H9 (cell line): Measurements from ENCODE around the gene IL20RB. TPM values are rescaled to one million over a fixed set of nuclear protein-coding genes. Genes with fewer than 3 reads are reported as not detected.

Experiments used
- DNase-seq: peaks from one replicate; pipeline ENCODE4 v3.0.0-alpha.2; 2017
- H2AFZ ChIP-seq: one replicate; pipeline ENCODE4 v1.6.1; 2013; ENCODE audit warnings: mild to moderate bottlenecking, low read length, control low read depth, moderate library complexity
- H2AK5ac ChIP-seq: 2 replicates; pipeline ENCODE4 v1.6.1; 2013; ENCODE audit warnings: low read length, control low read depth, mixed read lengths; ENCODE audit not compliant: insufficient read length
- H2BK120ac ChIP-seq: one replicate; pipeline ENCODE4 v1.6.1; 2013; ENCODE audit warnings: low read depth, mild to moderate bottlenecking, low read length, control low read depth, inconsistent platforms; ENCODE audit not compliant: poor library complexity, severe bottlenecking
- H2BK12ac ChIP-seq: 2 replicates; pipeline ENCODE4 v1.6.1; 2013; ENCODE audit warnings: low read length, control low read depth, mixed read lengths, low read depth; ENCODE audit not compliant: insufficient read length
- H2BK15ac ChIP-seq: 2 replicates; pipeline ENCODE4 v1.6.1; 2013; ENCODE audit warnings: low read depth, low read length, control low read depth
- H2BK20ac ChIP-seq: one replicate; pipeline ENCODE4 v1.6.1; 2013; ENCODE audit warnings: low read depth, mild to moderate bottlenecking, low read length, control low read depth, inconsistent platforms; ENCODE audit not compliant: poor library complexity, severe bottlenecking
- H2BK5ac ChIP-seq: 2 replicates; pipeline ENCODE4 v1.6.1; 2013; ENCODE audit warnings: low read length, control low read depth, mixed read lengths; ENCODE audit not compliant: insufficient read length
- H3K14ac ChIP-seq: 2 replicates; pipeline ENCODE4 v1.6.1; 2013; ENCODE audit warnings: low read length, control low read depth; ENCODE audit not compliant: insufficient read depth
- H3K18ac ChIP-seq: 2 replicates; pipeline ENCODE4 v1.6.1; 2013; ENCODE audit warnings: low read depth, mild to moderate bottlenecking, mixed read lengths, low read length, control low read depth; ENCODE audit not compliant: insufficient read length
- H3K23ac ChIP-seq: 2 replicates; pipeline ENCODE4 v1.6.1; 2013; ENCODE audit warnings: low read length, control low read depth, mixed read lengths, low read depth; ENCODE audit not compliant: insufficient read length
- H3K23me2 ChIP-seq: 2 replicates; pipeline ENCODE4 v1.6.1; 2013; ENCODE audit warnings: low read depth, mild to moderate bottlenecking, mixed read lengths, low read length, control low read depth; ENCODE audit not compliant: insufficient read length, poor library complexity, severe bottlenecking
- H3K27ac ChIP-seq: 2 replicates; pipeline ENCODE4 v1.5.1; 2013; ENCODE audit warnings: low read length, control low read depth, mixed read lengths, low read depth; ENCODE audit not compliant: insufficient read length
- H3K27me3 ChIP-seq: 2 replicates; pipeline ENCODE4 v1.6.1; 2013; ENCODE audit warnings: low read length, control low read depth, inconsistent platforms; ENCODE audit not compliant: insufficient read depth
- H3K4ac ChIP-seq: 2 replicates; pipeline ENCODE4 v1.6.1; 2013; ENCODE audit warnings: low read depth, mild to moderate bottlenecking, control low read depth, inconsistent platforms, low read length, moderate library complexity
- H3K4me1 ChIP-seq: 2 replicates; pipeline ENCODE4 v1.6.1; 2013; ENCODE audit warnings: low read length, control low read depth, inconsistent platforms; ENCODE audit not compliant: insufficient read depth
- H3K4me2 ChIP-seq: 2 replicates; pipeline ENCODE4 v1.6.1; 2013; ENCODE audit warnings: low read length, control low read depth, mixed read lengths; ENCODE audit not compliant: insufficient read length, insufficient read depth
- H3K56ac ChIP-seq: 2 replicates; pipeline ENCODE4 v1.6.1; 2013; ENCODE audit warnings: low read depth, mild to moderate bottlenecking, mixed read lengths, low read length, control low read depth; ENCODE audit not compliant: insufficient read length
- H3K79me1 ChIP-seq: 2 replicates; pipeline ENCODE4 v1.6.1; 2013; ENCODE audit warnings: low read depth, mild to moderate bottlenecking, moderate library complexity, low read length, control low read depth, inconsistent platforms; ENCODE audit not compliant: insufficient read depth, poor library complexity, severe bottlenecking
- H3K79me2 ChIP-seq: 2 replicates; pipeline ENCODE4 v1.6.1; 2013; ENCODE audit warnings: low read length, control low read depth, inconsistent platforms; ENCODE audit not compliant: insufficient read depth
- H3K9ac ChIP-seq: 2 replicates; pipeline ENCODE4 v1.6.1; 2013; ENCODE audit warnings: low read length, control low read depth, mixed read lengths; ENCODE audit not compliant: insufficient read length; ENCODE audit errors: extremely low read depth
- H3K9me3 ChIP-seq: one replicate; pipeline ENCODE4 v1.6.1; 2013; ENCODE audit warnings: low read depth, low read length, inconsistent platforms; ENCODE audit not compliant: control insufficient read depth
- H3T11ph ChIP-seq: one replicate; pipeline ENCODE4 v1.6.1; 2013; ENCODE audit warnings: mild to moderate bottlenecking, low read length, control low read depth, inconsistent platforms
- H4K20me1 ChIP-seq: one replicate; pipeline ENCODE4 v1.6.1; 2013; ENCODE audit not compliant: control insufficient read depth, insufficient read length, insufficient read depth
- H4K5ac ChIP-seq: 2 replicates; pipeline ENCODE4 v1.6.1; 2013; ENCODE audit warnings: low read depth, mild to moderate bottlenecking, mixed read lengths, low read length, control low read depth; ENCODE audit not compliant: insufficient read length
- H4K8ac ChIP-seq: replicated peaks from 2 replicates; pipeline ENCODE4 v1.6.1; 2013; ENCODE audit warnings: low read length, control low read depth, mixed read lengths, low read depth; ENCODE audit not compliant: insufficient read length
- H4K91ac ChIP-seq: 2 replicates; pipeline ENCODE4 v1.6.1; 2013; ENCODE audit warnings: low read depth, mild to moderate bottlenecking, moderate library complexity, mixed read lengths, low read length, control low read depth; ENCODE audit not compliant: insufficient read length
- H3K27ac Mint-ChIP-seq, 3 experiments: 2 replicates in 2 of 3; 3 replicates in 1 of 3; pipeline ENCODE4 v1.8.0; 2020 to 2021; ENCODE audit warnings: mixed read lengths in 3 of 3, mild to moderate bottlenecking in 1 of 3, moderate library complexity in 1 of 3
- H3K27me3 Mint-ChIP-seq: 2 replicates; pipeline ENCODE4 v1.8.0; 2021; ENCODE audit warnings: low read depth, mild to moderate bottlenecking, moderate library complexity, mixed read lengths
- H3K36me3 Mint-ChIP-seq, 3 experiments: 2 replicates in 2 of 3; 3 replicates in 1 of 3; pipeline ENCODE4 v1.8.0; 2020 to 2021; ENCODE audit warnings: low read depth in 3 of 3, mixed read lengths in 3 of 3; ENCODE audit not compliant: insufficient read depth in 1 of 3
- H3K4me1 Mint-ChIP-seq, 2 experiments: 2 replicates each; pipeline ENCODE4 v1.8.0; 2020; ENCODE audit warnings: mixed read lengths in 2 of 2
- H3K4me3 Mint-ChIP-seq, 2 experiments: 2 replicates in 1 of 2; 3 replicates in 1 of 2; pipeline ENCODE4 v1.8.0; 2020 to 2021; ENCODE audit warnings: mild to moderate bottlenecking in 2 of 2, mixed read lengths in 2 of 2, moderate library complexity in 1 of 2
- H3K9me3 Mint-ChIP-seq, 2 experiments: 2 replicates in 1 of 2; 3 replicates in 1 of 2; pipeline ENCODE4 v1.8.0; 2020; ENCODE audit warnings: mild to moderate bottlenecking in 2 of 2, mixed read lengths in 2 of 2, moderate library complexity in 1 of 2
- total RNA-seq: library from RNA; stranded (reverse); gene quantifications from 2 replicates; pipeline ENCODE4 v1.2.1, GENCODE V29; 2021
- TF ChIP-seq, protein P1 (sequence below): fragments of 200-600 bp; sonication (generic); conservative IDR thresholded peaks from 3 replicates; pipeline ENCODE4 v1.8.0; 2021; ENCODE audit warnings: antibody characterized with exemption, mild to moderate bottlenecking

Gene IL20RB
- total RNA-seq, 1 experiment from 2014 or later = 1.5 TPM

GRCh38 chr3:137039570-137039969 is 81.8 kb downstream of the IL20RB start:
- Mint-ChIP-seq H3K4me1 (peaks cover 15 to 21% of the 10 kb centered on the region in 2 experiments), H3K27ac (no peak overlapping the region), H3K4me3 (no peak overlapping the region), H3K27me3 (peaks cover 9% of the 10 kb centered on the region), H3K9me3 (no peaks in the 10 kb centered on the region), H3K36me3 (no peaks in the 10 kb centered on the region)
- H3K14ac ChIP-seq = no peak overlapping the region
- H4K5ac ChIP-seq = no peak overlapping the region
- H3K23ac ChIP-seq = no peak overlapping the region
- no peak overlapping the region for H2BK20ac ChIP-seq
- H3K4me2 ChIP-seq = no peak overlapping the region
- H2BK120ac ChIP-seq = no peak overlapping the region
- no peak overlapping the region for H2BK12ac ChIP-seq
- H3K23me2 ChIP-seq = no peaks in the 10 kb centered on the region
- H3K27ac ChIP-seq = no peak overlapping the region
- no peaks in the 10 kb centered on the region for H3K27me3 ChIP-seq
- H2BK15ac ChIP-seq = no peak overlapping the region
- H3K4ac ChIP-seq = no peak overlapping the region
- H4K20me1 ChIP-seq = no peaks in the 10 kb centered on the region
- H4K8ac ChIP-seq = no peak overlapping the region
- no peak overlapping the region for H4K91ac ChIP-seq
- H3K79me2 ChIP-seq = no peaks in the 10 kb centered on the region
- DNase-seq = no peak
- no peaks in the 10 kb centered on the region for H3K9me3 ChIP-seq
- TF ChIP-seq, protein P1, sequence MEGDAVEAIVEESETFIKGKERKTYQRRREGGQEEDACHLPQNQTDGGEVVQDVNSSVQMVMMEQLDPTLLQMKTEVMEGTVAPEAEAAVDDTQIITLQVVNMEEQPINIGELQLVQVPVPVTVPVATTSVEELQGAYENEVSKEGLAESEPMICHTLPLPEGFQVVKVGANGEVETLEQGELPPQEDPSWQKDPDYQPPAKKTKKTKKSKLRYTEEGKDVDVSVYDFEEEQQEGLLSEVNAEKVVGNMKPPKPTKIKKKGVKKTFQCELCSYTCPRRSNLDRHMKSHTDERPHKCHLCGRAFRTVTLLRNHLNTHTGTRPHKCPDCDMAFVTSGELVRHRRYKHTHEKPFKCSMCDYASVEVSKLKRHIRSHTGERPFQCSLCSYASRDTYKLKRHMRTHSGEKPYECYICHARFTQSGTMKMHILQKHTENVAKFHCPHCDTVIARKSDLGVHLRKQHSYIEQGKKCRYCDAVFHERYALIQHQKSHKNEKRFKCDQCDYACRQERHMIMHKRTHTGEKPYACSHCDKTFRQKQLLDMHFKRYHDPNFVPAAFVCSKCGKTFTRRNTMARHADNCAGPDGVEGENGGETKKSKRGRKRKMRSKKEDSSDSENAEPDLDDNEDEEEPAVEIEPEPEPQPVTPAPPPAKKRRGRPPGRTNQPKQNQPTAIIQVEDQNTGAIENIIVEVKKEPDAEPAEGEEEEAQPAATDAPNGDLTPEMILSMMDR = no peak
- no peaks in the 10 kb centered on the region; the same call in 1 of the 2 replicates for H3K4me1 ChIP-seq
- no peak overlapping the region for H3K18ac ChIP-seq
- H2AK5ac ChIP-seq = no peak overlapping the region
- no peak overlapping the region for H3K9ac ChIP-seq
- no peak overlapping the region for H3K56ac ChIP-seq
- H3K79me1 ChIP-seq = no peaks in the 10 kb centered on the region
- no peak overlapping the region for H3T11ph ChIP-seq
- H2BK5ac ChIP-seq = no peak overlapping the region
- no peak overlapping the region for H2AFZ ChIP-seq
